ENCODE data around the gene CCNT1. TPM values are rescaled to one million over a fixed set of nuclear protein-coding genes. Genes with fewer than 3 reads are reported as not detected.

Gene CCNT1
- total and polyA plus RNA-seq, 2 of the 13 experiments (the other 11 are each of a cell fraction or from before 2014, with no cell fraction given) = 18.0 to 28.2 TPM

DNA sequence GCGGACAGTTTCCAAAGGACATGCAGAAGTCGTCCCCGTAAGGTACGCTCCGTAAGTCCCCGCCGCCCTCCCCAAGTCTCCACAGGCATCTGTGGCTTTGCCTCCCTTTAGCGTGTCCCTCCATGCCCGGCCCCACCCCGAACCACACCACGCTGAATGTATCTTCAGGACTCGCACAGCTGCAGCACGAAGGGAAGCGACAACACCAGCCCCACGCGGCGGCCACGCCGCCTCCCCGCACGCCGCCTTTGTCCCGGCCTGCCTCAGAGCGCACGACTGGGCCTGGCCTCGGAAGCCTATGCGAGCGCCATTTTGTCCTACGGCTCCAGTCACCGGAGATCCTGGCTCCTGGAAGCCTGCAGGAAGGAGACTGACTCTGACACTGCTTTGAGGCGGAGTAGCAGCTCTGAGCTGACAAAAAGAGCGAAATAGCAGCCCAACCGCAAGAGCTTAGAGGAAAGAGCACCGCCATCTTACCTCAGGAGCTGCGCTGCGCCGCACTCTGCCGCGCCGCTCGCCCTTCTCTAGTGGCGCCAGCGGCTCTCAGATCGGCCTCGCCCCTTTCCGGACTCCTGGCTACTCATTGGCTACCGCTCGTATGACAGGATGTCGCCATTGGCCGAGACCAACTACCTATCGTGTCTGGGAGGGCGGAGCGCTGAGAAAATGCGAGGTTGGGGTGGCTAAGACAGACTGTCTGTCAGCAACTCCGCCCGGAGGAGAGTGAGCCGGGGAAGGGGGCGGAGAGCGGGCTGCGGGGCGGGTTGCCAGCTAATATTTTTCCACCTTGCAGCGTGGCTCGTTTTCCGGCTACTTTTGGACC lies 34.6 kb downstream of the CCNT1 start, which contains the start of gene KANSL2 (continued):
- TF ChIP-seq, protein P1, sequence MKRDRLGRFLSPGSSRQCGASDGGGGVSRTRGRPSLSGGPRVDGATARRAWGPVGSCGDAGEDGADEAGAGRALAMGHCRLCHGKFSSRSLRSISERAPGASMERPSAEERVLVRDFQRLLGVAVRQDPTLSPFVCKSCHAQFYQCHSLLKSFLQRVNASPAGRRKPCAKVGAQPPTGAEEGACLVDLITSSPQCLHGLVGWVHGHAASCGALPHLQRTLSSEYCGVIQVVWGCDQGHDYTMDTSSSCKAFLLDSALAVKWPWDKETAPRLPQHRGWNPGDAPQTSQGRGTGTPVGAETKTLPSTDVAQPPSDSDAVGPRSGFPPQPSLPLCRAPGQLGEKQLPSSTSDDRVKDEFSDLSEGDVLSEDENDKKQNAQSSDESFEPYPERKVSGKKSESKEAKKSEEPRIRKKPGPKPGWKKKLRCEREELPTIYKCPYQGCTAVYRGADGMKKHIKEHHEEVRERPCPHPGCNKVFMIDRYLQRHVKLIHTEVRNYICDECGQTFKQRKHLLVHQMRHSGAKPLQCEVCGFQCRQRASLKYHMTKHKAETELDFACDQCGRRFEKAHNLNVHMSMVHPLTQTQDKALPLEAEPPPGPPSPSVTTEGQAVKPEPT (CRISPR knock-in tag; IDR thresholded peaks at IDR 0.05; ENCODE audit: low read depth) = peak; percentile 92
- TF ChIP-seq AHR (CRISPR knock-in tag; IDR thresholded peaks at IDR 0.05) = 0 out of 2 replicates have a peak, but pooled peaks have one; percentile 66
- TF ChIP-seq SRSF9 (IDR thresholded peaks at IDR 0.05; ENCODE audit: borderline replicate concordance, insufficient read depth, low read depth, low read length, poor library complexity, severe bottlenecking) = no peak
- no peak for TF ChIP-seq ZNF740 (CRISPR knock-in tag; IDR thresholded peaks at IDR 0.05)
- no peak; the same call in 1 of the 2 replicates for TF ChIP-seq CENPBD1 (CRISPR knock-in tag; IDR thresholded peaks at IDR 0.05; ENCODE audit: borderline replicate concordance, low read depth)
- no peak for TF ChIP-seq ZNF674 (CRISPR knock-in tag; IDR thresholded peaks at IDR 0.05; ENCODE audit: low read depth)
- TF ChIP-seq, protein P2, sequence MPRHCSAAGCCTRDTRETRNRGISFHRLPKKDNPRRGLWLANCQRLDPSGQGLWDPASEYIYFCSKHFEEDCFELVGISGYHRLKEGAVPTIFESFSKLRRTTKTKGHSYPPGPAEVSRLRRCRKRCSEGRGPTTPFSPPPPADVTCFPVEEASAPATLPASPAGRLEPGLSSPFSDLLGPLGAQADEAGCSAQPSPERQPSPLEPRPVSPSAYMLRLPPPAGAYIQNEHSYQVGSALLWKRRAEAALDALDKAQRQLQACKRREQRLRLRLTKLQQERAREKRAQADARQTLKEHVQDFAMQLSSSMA (CRISPR knock-in tag; IDR thresholded peaks at IDR 0.05) = peak; percentile 86; the same call in 1 of the 2 replicates
- TF ChIP-seq SIX1 (CRISPR knock-in tag; IDR thresholded peaks at IDR 0.05; ENCODE audit: borderline replicate concordance) = 0 out of 2 replicates have a peak, but pooled peaks have one; percentile 12
- TF ChIP-seq PRPF4 (IDR thresholded peaks at IDR 0.05; ENCODE audit: low read depth, low read length, poor library complexity, severe bottlenecking) = no peak
- peak; percentile 73; the same call in 1 of the 2 replicates for TF ChIP-seq NCOA1 (CRISPR knock-in tag; IDR thresholded peaks at IDR 0.05)
- TF ChIP-seq, protein P3, sequence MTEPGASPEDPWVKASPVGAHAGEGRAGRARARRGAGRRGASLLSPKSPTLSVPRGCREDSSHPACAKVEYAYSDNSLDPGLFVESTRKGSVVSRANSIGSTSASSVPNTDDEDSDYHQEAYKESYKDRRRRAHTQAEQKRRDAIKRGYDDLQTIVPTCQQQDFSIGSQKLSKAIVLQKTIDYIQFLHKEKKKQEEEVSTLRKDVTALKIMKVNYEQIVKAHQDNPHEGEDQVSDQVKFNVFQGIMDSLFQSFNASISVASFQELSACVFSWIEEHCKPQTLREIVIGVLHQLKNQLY (CRISPR knock-in tag; IDR thresholded peaks at IDR 0.05) = peak; percentile 10; the same call in 1 of the 2 replicates
- peak; percentile 74; the same call in 1 of the 2 replicates for TF ChIP-seq ZNF468 (CRISPR knock-in tag; IDR thresholded peaks at IDR 0.05)
- TF ChIP-seq MEIS2 (CRISPR knock-in tag; IDR thresholded peaks at IDR 0.05) = peak; percentile 68
- TF ChIP-seq CSRNP2 (CRISPR knock-in tag; conservative IDR thresholded peaks at IDR 0.05; ENCODE audit: low read depth) = no peak
- TF ChIP-seq CAMTA2 (CRISPR knock-in tag; IDR thresholded peaks at IDR 0.05; ENCODE audit: borderline replicate concordance) = peak; percentile 66
- TF ChIP-seq MEIS1 (CRISPR knock-in tag; IDR thresholded peaks at IDR 0.05; ENCODE audit: borderline replicate concordance) = peak; percentile 94
- TF ChIP-seq FOXA3 (CRISPR knock-in tag; IDR thresholded peaks at IDR 0.05) = no peak
- TF ChIP-seq ZNF672 (CRISPR knock-in tag; IDR thresholded peaks at IDR 0.05) = 0 out of 2 replicates have a peak, but pooled peaks have one; percentile 44
- TF ChIP-seq, protein P4, sequence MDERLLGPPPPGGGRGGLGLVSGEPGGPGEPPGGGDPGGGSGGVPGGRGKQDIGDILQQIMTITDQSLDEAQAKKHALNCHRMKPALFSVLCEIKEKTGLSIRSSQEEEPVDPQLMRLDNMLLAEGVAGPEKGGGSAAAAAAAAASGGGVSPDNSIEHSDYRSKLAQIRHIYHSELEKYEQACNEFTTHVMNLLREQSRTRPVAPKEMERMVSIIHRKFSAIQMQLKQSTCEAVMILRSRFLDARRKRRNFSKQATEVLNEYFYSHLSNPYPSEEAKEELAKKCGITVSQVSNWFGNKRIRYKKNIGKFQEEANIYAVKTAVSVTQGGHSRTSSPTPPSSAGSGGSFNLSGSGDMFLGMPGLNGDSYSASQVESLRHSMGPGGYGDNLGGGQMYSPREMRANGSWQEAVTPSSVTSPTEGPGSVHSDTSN (CRISPR knock-in tag; IDR thresholded peaks at IDR 0.05) = peak; percentile 84
- no peak for TF ChIP-seq MAF1 (CRISPR knock-in tag; IDR thresholded peaks at IDR 0.05; ENCODE audit: borderline replicate concordance)
- TF ChIP-seq JUND (CRISPR knock-in tag; IDR thresholded peaks at IDR 0.05) = no peak
